Stimulated activated naive CD8-positive, alpha-beta T cell treated with anti-CD3 and anti-CD28 coated beads, Interleukin-15, Interleukin-2, amounts not matched to agents 100 ng/mL and 50 ng/mL, for 24 hours (primary cell): ENCODE results near the gene GCG.

Source experiments
- H3K27ac Mint-ChIP-seq: one replicate; pipeline ENCODE4 v1.8.0; 2021; ENCODE audit warnings: mild to moderate bottlenecking, mixed read lengths
- H3K27me3 Mint-ChIP-seq: one replicate; pipeline ENCODE4 v1.8.0; 2021; ENCODE audit warnings: mixed read lengths
- H3K36me3 Mint-ChIP-seq: one replicate; pipeline ENCODE4 v1.8.0; 2021; ENCODE audit warnings: low read depth, mixed read lengths
- H3K4me1 Mint-ChIP-seq: one replicate; pipeline ENCODE4 v1.8.0; 2021; ENCODE audit warnings: low read depth, mixed read lengths
- H3K4me3 Mint-ChIP-seq: one replicate; pipeline ENCODE4 v1.8.0; 2021; ENCODE audit warnings: mild to moderate bottlenecking, mixed read lengths
- H3K9me3 Mint-ChIP-seq: one replicate; pipeline ENCODE4 v1.8.0; 2021; ENCODE audit warnings: mixed read lengths

GCG gene

DNA sequence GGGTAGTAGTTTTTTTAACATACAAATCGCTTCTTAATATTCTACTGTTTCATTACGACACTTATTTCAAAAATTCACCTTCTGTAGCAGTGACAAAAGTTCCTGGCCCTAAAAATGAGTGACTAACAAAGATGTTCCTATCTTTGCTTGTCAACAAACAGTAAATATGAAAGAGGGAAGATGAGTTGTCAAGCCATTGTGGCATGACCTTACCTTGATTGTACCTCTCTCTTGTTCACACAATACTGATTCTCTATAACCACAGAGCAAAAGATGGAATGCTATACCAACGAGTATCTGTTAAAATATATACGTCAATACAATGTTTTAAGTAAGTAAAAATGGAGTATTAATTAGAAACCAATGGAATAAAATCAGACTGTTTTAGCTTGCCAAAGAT is 14.7 kb upstream of the GCG start:
- H3K36me3 Mint-ChIP-seq, result no peaks in the 10 kb centered on the region
- no peaks in the 10 kb centered on the region for H3K9me3 Mint-ChIP-seq
- H3K27ac Mint-ChIP-seq, result no peak overlapping the region
- H3K27me3 Mint-ChIP-seq, result peaks cover 24% of the 10 kb centered on the region
- H3K4me1 Mint-ChIP-seq, result no peaks in the 10 kb centered on the region
- no peak overlapping the region for H3K4me3 Mint-ChIP-seq

DNA sequence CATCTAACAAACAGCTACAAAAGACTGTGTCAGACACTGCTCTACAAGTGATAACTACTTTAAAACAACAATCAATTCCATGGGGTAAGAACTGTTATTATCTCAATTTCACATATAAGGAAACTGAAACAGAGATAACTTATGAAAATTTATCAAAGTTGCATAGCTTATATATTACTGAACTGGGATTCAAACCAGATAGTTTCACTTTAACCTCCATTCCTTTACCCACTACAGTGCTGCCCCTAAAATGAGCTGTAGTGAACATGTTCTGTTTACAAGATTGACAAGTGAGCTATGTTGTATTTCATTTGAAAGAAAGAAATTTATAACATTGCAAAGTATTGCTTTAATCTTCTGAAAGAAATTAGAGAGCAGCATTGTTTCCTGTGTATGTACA is 14.1 kb upstream of the GCG start:
- Mint-ChIP-seq H3K36me3 (no peaks in the 10 kb centered on the region), H3K4me1 (no peaks in the 10 kb centered on the region), H3K27ac (no peak overlapping the region), H3K27me3 (peaks cover 24% of the 10 kb centered on the region), H3K9me3 (no peaks in the 10 kb centered on the region), H3K4me3 (no peak overlapping the region)

DNA sequence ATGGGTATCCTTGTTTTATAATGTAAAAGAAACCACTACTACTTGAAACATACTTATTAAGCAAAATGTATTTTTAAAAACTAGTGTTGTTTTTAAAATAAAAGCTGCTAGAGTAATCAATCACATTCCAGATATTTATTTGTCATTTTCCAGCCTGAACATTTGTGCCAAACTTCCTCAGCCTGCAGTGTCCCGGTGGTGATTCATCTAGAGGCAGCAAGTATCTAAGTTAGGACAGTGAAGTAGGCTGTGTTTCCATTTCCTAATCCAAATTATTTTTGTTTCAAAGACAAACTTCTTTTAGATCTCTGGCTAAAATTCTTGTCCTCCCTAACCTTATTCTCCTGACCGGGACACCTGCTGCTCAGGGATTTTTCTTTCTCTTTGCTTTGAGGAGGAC is 12.8 kb upstream of the GCG start:
- no peaks in the 10 kb centered on the region for H3K4me1 Mint-ChIP-seq
- H3K27me3 Mint-ChIP-seq, result peaks cover 26% of the 10 kb centered on the region
- no peaks in the 10 kb centered on the region for H3K9me3 Mint-ChIP-seq
- no peak overlapping the region for H3K4me3 Mint-ChIP-seq
- H3K36me3 Mint-ChIP-seq, result no peaks in the 10 kb centered on the region
- no peak overlapping the region for H3K27ac Mint-ChIP-seq

DNA sequence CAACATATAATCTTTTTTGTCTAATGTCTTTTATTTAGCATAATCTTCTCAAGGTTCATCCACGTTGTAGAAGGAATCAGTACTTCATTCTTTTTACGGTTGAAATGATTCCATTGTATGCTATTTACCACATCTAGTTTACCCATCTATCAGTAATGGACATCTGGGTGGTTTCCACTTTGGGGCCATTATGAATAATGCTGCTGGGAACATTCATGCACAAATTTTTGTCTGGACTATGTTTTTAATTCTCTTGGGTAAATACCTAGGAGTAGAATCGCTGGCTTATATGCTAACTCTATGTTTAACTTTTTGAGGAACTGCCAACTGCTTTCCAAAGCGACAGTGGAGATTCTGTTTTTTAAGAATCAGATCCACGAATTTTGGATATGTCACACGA is 7.4 kb upstream of the GCG start:
- Mint-ChIP-seq H3K36me3 (no peaks in the 10 kb centered on the region), H3K4me3 (no peak overlapping the region), H3K9me3 (no peaks in the 10 kb centered on the region), H3K27ac (no peak overlapping the region), H3K4me1 (no peaks in the 10 kb centered on the region), H3K27me3 (peaks cover 34% of the 10 kb centered on the region)

DNA sequence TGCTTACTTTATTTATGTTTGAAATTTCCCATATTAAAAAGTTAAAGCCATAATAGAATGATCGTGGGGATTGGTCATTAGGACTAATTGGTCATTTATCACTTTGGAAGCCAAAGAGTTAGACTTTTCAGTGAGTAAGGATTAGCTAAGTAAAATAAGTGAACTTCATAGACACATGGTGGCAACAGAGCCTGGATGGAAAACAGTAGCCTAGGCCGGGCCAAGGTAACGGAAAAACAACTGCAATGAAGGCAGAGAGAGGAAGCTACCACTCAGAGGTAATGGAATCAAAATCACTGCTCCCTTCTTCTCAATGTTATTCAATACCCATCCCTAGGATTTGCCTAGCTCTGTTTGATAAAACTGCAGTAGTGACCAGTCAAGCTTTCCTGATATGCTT is 4.1 kb upstream of the GCG start:
- Mint-ChIP-seq H3K4me3 (no peak overlapping the region), H3K9me3 (no peaks in the 10 kb centered on the region), H3K4me1 (no peaks in the 10 kb centered on the region), H3K27ac (no peak overlapping the region), H3K27me3 (peaks cover 45% of the 10 kb centered on the region), H3K36me3 (no peaks in the 10 kb centered on the region)

DNA sequence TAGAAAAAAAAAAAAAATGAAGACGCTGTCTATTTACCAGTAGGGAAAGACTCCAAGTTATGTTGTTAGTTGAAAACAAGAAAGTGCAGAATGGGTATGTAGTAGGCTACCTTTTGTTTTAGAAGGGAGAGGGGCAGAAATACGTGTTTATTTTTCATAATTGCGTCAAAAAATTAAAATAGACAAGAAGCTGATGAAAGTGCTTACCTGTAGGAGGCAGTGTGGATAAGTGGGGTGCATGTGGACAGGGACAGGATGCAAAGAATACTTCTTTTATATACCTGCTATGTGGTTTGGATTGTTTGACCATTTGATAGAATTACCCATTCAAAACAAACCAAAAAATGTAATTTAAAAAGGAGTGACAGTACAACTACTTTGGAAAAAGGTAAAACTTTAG is 3.0 kb upstream of the GCG start:
- H3K4me1 Mint-ChIP-seq, result no peaks in the 10 kb centered on the region
- no peak overlapping the region for H3K27ac Mint-ChIP-seq
- H3K27me3 Mint-ChIP-seq, result peaks cover 48% of the 10 kb centered on the region
- H3K9me3 Mint-ChIP-seq, result no peaks in the 10 kb centered on the region
- H3K36me3 Mint-ChIP-seq, result no peaks in the 10 kb centered on the region
- no peak overlapping the region for H3K4me3 Mint-ChIP-seq

DNA sequence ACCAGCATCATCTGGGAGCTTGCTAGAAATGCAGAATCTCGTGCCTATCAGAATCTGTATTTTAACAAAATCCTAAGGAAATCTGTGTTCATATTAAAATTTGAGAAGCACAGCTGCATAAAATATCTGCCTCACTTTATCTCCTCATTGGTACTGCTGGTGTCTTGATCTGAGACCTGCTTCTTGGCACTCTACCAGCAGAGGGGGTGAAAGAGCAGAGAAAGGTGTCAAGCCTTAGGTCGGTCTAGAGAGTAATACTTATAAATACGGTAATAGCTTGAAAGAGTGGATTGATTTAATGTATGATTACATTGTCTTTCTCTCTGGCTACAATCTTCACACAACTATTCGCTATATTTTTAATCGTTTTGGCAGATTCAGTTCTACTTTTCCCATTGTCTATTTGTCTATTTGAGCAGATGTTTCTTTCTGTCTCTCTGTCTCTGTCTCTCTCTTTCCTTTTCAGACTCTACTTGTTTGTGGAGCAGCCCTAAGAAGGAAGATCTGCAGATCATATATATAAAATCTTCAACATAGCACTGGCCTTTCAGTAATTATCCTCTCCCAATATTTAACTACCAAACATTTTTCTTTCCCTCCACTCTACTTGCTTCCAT is 1.7 kb upstream of the GCG start:
- no peaks in the 10 kb centered on the region for H3K36me3 Mint-ChIP-seq
- H3K4me3 Mint-ChIP-seq, result no peak overlapping the region
- H3K4me1 Mint-ChIP-seq, result no peaks in the 10 kb centered on the region
- no peaks in the 10 kb centered on the region for H3K9me3 Mint-ChIP-seq
- H3K27ac Mint-ChIP-seq, result no peak overlapping the region
- peaks cover 45% of the 10 kb centered on the region for H3K27me3 Mint-ChIP-seq

DNA sequence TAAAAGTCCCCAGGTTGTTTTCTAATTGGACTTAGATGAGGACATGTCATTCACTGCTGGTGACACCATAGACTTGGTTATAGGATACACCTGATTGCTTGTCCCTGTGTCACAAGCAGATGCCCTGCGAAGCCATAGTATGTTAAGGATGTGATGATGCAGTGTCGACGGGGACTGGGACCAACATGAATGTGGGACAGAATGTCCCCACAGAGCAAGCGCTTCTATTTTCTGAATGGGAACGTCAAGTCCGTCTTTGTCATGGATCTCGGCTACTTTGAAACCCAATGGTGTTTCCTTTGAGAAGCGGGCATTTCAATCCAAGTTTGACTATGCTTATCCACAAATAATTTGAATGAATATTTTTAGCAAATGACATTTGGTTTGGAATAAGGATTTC is 2.1 kb downstream of the GCG start:
- H3K4me3 Mint-ChIP-seq, result no peak overlapping the region
- no peak overlapping the region for H3K27ac Mint-ChIP-seq
- no peaks in the 10 kb centered on the region for H3K36me3 Mint-ChIP-seq
- H3K9me3 Mint-ChIP-seq, result no peaks in the 10 kb centered on the region
- peaks cover 51% of the 10 kb centered on the region for H3K27me3 Mint-ChIP-seq
- no peaks in the 10 kb centered on the region for H3K4me1 Mint-ChIP-seq

DNA sequence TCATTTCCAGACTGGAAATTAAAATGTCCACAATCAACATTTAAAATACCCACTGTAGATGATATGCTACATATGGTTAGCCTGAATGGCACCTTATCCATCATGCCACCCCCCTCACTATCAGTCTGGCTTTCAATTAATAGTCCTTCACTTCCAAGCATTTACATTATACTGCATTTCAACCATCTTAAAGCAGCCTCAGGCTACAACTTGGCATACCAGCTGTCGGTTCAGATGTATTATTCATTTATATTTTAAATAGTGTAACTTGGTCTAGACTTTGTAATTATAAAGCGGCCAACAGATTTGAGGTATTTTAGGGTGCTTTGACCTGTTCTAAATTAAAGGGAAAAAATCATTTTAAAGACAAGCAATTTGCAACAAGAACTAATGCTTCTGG is 2.6 kb downstream of the GCG start:
- Mint-ChIP-seq H3K27me3 (peaks cover 51% of the 10 kb centered on the region), H3K4me1 (no peaks in the 10 kb centered on the region), H3K27ac (no peak overlapping the region), H3K4me3 (no peak overlapping the region), H3K9me3 (no peaks in the 10 kb centered on the region), H3K36me3 (no peaks in the 10 kb centered on the region)

DNA sequence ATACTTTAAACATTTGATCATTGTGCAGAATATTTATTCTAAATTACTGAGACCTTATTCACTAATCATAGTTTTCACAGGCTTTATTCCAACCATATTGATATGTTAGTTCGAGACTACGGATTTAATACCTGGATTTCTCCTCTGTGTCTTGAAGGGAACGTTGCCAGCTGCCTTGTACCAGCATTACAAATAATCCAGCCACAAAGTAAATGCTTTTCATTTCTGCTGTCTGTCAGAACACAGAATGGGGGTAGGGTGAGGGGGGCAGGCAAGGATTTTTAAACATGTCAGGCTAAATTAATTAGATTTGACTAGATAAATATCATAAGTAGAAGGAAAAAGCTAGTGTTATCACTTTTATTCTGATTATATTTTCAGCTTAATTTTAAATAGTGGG is 3.1 kb downstream of the GCG start:
- Mint-ChIP-seq H3K4me1 (no peaks in the 10 kb centered on the region), H3K4me3 (no peak overlapping the region), H3K27me3 (peaks cover 48% of the 10 kb centered on the region), H3K36me3 (no peaks in the 10 kb centered on the region), H3K27ac (no peak overlapping the region), H3K9me3 (no peaks in the 10 kb centered on the region)

DNA sequence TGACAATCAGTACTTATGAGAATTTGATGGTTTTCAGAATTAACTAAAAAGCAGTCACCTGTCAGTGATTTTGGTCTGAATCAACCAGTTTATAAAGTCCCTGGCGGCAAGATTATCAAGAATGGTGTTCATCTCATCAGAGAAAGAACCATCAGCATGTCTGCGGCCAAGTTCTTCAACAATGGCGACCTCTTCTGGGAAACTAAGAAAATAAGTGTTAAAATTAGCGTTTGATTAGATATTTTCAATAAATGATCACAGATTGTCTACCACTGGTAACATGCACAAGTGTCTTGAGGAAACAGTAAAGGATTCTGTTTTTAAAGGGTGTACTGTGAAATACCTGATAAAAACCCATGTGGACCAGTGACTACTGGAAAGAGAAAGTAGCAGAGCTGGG is 8.1 kb downstream of the GCG start:
- Mint-ChIP-seq H3K36me3 (no peaks in the 10 kb centered on the region), H3K9me3 (no peaks in the 10 kb centered on the region), H3K4me1 (no peaks in the 10 kb centered on the region), H3K27me3 (peaks cover 36% of the 10 kb centered on the region), H3K27ac (no peak overlapping the region), H3K4me3 (no peak overlapping the region)

DNA sequence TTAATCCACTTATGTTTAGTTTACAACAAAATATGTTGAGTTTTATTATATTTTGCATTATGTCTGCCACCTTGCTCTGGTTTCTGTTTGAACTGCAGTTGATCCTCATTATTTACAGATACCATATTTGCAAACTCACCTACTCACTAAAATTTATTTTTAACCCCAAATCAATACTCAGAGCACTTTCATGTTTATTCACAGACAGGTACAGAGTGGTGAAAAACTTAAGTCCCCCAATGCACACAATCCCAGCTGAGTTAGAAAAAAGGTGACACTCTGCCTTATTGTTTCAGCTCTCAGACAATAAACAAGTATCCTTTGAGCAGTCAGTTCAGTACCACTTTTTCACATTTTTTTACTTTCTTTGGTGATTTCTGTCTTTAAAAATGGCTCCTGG is 13.7 kb downstream of the GCG start:
- H3K9me3 Mint-ChIP-seq, result no peaks in the 10 kb centered on the region
- H3K4me3 Mint-ChIP-seq, result no peak overlapping the region
- H3K36me3 Mint-ChIP-seq, result no peaks in the 10 kb centered on the region
- H3K27me3 Mint-ChIP-seq, result peaks cover 17% of the 10 kb centered on the region
- H3K4me1 Mint-ChIP-seq, result no peaks in the 10 kb centered on the region
- H3K27ac Mint-ChIP-seq, result no peak overlapping the region

DNA sequence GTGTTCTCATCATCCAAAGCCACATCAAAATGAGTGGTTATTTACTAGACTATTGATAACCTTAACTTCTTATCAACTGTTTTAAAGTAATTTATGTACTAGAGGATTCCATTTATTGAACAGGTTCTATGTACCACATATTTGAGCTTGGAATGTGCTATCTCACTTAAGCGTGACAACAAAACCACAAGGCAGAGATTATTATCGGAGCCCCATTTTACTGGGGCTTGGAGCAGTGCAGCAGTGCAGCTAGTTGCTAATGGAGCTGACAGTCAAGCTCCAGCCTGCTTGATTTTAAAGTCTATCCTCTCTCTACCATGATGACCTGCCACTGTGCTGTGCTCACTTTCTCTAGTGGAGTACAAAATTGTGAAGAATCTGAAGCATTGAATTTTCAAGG is 24.6 kb downstream of the GCG start:
- no peaks in the 10 kb centered on the region for H3K9me3 Mint-ChIP-seq
- no peak overlapping the region for H3K27ac Mint-ChIP-seq
- H3K4me1 Mint-ChIP-seq, result peaks cover 7% of the 10 kb centered on the region
- H3K27me3 Mint-ChIP-seq, result no peaks in the 10 kb centered on the region
- H3K4me3 Mint-ChIP-seq, result no peak overlapping the region
- no peaks in the 10 kb centered on the region for H3K36me3 Mint-ChIP-seq

DNA sequence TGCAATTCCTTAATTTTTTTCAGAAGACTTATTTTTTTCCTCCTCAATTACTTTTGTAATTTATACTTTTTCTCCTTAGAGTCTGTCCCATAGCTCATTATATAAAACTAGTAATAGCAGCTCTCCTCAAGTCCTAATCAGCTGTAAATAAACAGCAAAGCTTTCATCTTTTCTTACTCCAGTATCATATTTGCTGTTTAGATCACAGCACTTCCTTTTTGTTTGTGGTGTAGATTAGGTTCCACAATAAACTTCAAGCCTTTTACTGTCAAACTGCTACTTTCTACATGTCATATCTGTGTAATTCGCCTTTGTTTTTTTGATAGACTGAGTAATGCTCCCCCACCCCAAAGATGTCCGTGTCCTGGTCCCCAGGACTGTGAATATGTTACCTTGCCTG is 25.5 kb downstream of the GCG start:
- H3K27me3 Mint-ChIP-seq, result no peaks in the 10 kb centered on the region
- no peak overlapping the region for H3K27ac Mint-ChIP-seq
- H3K4me3 Mint-ChIP-seq, result no peak overlapping the region
- H3K4me1 Mint-ChIP-seq, result peaks cover 7% of the 10 kb centered on the region
- no peaks in the 10 kb centered on the region for H3K36me3 Mint-ChIP-seq
- no peaks in the 10 kb centered on the region for H3K9me3 Mint-ChIP-seq

DNA sequence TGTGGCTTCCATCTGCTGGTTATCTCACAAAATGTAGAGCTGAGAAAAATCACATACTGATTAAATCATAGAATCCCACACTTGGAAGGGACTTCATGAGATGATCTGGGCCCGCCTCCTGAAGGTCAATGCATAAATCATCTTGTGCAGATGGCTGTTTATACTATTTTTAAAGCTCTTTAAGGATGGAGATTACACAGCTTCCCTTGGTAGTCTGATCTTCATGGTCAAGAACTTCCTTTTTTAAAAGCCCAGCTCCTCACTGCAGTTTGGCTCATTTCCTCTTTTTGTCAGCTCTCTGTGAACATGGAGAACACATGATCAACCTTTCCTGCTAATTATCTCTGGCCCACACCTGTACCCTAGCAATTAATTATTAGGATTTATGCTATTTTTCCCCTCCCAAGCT is 25.9 kb downstream of the GCG start:
- no peaks in the 10 kb centered on the region for H3K9me3 Mint-ChIP-seq
- no peak overlapping the region for H3K27ac Mint-ChIP-seq
- peaks cover 7% of the 10 kb centered on the region for H3K4me1 Mint-ChIP-seq
- H3K4me3 Mint-ChIP-seq, result no peak overlapping the region
- no peaks in the 10 kb centered on the region for H3K36me3 Mint-ChIP-seq
- H3K27me3 Mint-ChIP-seq, result no peaks in the 10 kb centered on the region

DNA sequence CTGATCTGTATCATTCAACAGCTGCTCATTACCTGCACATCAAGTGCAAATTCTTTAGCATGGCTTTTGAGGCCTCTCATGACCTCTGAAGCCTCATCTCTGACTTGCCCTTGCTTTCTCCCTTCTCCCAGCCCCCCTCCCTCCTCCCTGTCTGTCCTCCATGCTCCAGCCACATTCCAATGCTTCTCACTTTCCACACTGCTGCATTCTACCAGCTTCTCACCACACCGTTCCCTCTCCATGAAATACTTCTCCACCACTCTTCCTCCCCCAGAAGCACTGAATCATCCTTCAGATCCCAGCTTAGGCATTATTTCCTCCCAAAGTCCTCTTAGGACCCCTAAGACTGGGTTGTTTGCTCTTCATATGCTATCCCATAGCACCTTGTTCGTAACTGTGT is 26.9 kb downstream of the GCG start:
- no peaks in the 10 kb centered on the region for H3K27me3 Mint-ChIP-seq
- H3K27ac Mint-ChIP-seq, result no peak overlapping the region
- no peaks in the 10 kb centered on the region for H3K36me3 Mint-ChIP-seq
- H3K4me1 Mint-ChIP-seq, result peaks cover 7% of the 10 kb centered on the region
- H3K4me3 Mint-ChIP-seq, result no peak overlapping the region
- no peaks in the 10 kb centered on the region for H3K9me3 Mint-ChIP-seq
